PC-3 (cell line): Measurements from ENCODE around the gene PPP1R14C.

Source experiments
- EZH2 ChIP-seq: fragments of 300-600 bp; sonication (generic); IDR thresholded peaks from one replicate; pipeline ENCODE4 v1.6.1; 2017; ENCODE audit warnings: antibody characterized with exemption, mild to moderate bottlenecking, low read length; ENCODE audit not compliant: unreplicated experiment
- EZH2phosphoT487 ChIP-seq: fragments of 300-600 bp; sonication (generic); IDR thresholded peaks from 2 replicates; pipeline ENCODE4 v1.6.1; 2018; ENCODE audit warnings: mild to moderate bottlenecking, antibody characterized with exemption, low read length, borderline replicate concordance
- TF ChIP-seq, protein P1 (sequence below): fragments of 300-600 bp; sonication (generic); conservative IDR thresholded peaks from 2 replicates; pipeline ENCODE4 v1.5.1; 2017; ENCODE audit warnings: antibody characterized with exemption, low read depth, mild to moderate bottlenecking, low read length

DNA sequence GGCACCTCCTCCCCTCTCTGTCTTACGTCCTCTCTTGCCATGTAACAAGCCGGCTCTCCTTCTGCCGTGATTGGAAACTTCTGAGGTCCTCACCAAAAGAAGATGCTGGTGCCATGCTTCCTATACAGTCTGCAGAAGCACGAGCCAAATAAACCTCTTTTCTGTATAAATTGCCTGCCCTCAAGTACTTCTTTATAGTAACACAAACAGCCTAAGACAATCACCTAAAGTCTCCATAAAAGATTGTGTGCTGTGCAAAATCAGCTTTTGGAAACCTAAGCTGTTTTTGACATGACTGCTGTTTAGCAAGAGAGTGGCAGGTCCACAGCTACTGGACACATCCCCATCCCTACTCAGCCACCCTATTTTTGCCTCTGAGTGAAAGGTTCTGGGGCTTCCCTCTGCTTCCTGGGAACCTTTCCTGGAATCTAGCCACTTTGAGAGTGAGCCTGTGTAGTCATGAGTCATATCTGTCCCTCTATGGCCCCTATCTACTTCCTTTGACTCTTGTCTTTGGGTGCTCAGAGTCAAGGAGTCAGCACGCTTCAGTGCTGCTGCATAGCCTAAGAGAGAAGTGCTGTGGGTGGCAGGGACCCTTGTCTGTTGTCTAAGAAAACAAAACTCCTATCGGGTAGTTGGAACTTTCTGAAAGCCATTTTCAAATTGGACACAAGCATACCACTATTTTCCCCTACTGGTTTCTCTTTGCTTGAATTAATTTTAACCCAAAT is 110.0 kb downstream of the PPP1R14C start:
- TF ChIP-seq, protein P1, sequence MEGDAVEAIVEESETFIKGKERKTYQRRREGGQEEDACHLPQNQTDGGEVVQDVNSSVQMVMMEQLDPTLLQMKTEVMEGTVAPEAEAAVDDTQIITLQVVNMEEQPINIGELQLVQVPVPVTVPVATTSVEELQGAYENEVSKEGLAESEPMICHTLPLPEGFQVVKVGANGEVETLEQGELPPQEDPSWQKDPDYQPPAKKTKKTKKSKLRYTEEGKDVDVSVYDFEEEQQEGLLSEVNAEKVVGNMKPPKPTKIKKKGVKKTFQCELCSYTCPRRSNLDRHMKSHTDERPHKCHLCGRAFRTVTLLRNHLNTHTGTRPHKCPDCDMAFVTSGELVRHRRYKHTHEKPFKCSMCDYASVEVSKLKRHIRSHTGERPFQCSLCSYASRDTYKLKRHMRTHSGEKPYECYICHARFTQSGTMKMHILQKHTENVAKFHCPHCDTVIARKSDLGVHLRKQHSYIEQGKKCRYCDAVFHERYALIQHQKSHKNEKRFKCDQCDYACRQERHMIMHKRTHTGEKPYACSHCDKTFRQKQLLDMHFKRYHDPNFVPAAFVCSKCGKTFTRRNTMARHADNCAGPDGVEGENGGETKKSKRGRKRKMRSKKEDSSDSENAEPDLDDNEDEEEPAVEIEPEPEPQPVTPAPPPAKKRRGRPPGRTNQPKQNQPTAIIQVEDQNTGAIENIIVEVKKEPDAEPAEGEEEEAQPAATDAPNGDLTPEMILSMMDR = no peak
- TF ChIP-seq EZH2 = no peak
- no peak for TF ChIP-seq EZH2phosphoT487
